Measurements from ENCODE around the gene OR7G3. TPM values are rescaled to one million over a fixed set of nuclear protein-coding genes. Genes with fewer than 3 reads are reported as not detected.

Gene OR7G3
- total RNA-seq, 1 donor from 2014 or later, result not detected

DNA sequence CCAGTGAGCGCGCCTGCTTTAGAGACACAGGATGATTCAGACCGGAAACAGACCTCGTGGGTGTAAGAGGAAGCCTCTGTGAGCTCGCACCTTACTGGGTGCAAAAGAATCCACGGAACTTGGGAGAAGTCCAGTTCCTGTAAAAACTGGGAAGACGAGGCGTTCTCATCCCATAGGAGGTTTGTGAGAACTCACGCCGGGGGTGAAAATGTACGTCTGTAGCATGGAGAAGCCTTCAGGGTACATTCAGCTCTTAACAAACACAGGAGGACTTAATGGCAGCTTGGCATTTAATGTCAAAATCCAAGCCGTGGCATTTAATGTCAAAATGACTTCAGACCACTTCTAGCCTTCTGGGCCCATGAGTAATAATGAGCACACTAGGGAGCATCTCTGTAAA is 34.7 kb upstream of the OR7G3 start:
- no peaks in the 10 kb centered on the region for H3K9me3 ChIP-seq
- H3K27ac ChIP-seq, result no peak overlapping the region
- no peak for TF ChIP-seq POLR2A (IDR thresholded peaks at IDR 0.05)
- TF ChIP-seq, protein P1, sequence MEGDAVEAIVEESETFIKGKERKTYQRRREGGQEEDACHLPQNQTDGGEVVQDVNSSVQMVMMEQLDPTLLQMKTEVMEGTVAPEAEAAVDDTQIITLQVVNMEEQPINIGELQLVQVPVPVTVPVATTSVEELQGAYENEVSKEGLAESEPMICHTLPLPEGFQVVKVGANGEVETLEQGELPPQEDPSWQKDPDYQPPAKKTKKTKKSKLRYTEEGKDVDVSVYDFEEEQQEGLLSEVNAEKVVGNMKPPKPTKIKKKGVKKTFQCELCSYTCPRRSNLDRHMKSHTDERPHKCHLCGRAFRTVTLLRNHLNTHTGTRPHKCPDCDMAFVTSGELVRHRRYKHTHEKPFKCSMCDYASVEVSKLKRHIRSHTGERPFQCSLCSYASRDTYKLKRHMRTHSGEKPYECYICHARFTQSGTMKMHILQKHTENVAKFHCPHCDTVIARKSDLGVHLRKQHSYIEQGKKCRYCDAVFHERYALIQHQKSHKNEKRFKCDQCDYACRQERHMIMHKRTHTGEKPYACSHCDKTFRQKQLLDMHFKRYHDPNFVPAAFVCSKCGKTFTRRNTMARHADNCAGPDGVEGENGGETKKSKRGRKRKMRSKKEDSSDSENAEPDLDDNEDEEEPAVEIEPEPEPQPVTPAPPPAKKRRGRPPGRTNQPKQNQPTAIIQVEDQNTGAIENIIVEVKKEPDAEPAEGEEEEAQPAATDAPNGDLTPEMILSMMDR (IDR thresholded peaks at IDR 0.05), result no peak
- no peak for DNase-seq (ENCODE audit: extremely low spot score in 2 of 2)
- H3K4me3 ChIP-seq, result no peak overlapping the region
- peaks cover 10 to 96% of the 10 kb centered on the region in 2 donors for H3K36me3 ChIP-seq
- no peaks in the 10 kb centered on the region for H3K4me1 ChIP-seq
- intact Hi-C loops (cut with DNase I), result no loop called here
- H3K27me3 ChIP-seq, result no peaks in the 10 kb centered on the region

DNA sequence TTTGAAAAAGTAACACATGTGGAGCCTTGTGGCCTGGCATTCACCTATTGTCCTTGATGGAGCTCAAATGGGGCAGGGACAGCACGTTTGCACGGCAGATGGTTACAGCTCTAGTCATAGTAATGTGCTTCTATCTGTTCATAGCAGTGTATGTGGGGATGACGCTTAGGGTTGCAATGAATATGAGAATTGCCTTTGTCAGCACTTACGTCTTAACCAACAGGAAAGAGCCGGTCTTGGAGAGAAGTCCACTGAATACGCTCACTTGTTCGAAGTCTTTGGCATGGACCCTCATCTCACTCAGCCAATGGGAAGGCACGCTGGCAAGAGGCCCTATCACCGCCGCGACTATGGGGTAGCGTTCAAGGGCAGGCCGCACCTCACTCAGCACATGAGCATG is 33.1 kb upstream of the OR7G3 start:
- Histone ChIP-seq H3K9me3 (peaks cover 6% of the 10 kb centered on the region), H3K36me3 (peaks cover 10 to 95% of the 10 kb centered on the region in 2 donors), H3K27me3 (no peaks in the 10 kb centered on the region), H3K4me1 (no peaks in the 10 kb centered on the region), H3K27ac (no peak overlapping the region), H3K4me3 (no peak overlapping the region)
- DNase-seq (ENCODE audit: extremely low spot score in 2 of 2), result no peak
- intact Hi-C loops (cut with DNase I), result no loop called here
- no peak for TF ChIP-seq POLR2A (IDR thresholded peaks at IDR 0.05)
- TF ChIP-seq, protein P1 (IDR thresholded peaks at IDR 0.05), result no peak
- no peak for TF ChIP-seq POLR2AphosphoS5 (IDR thresholded peaks at IDR 0.05; ENCODE audit: insufficient read depth in 1 of 2, low read depth in 1 of 2)

DNA sequence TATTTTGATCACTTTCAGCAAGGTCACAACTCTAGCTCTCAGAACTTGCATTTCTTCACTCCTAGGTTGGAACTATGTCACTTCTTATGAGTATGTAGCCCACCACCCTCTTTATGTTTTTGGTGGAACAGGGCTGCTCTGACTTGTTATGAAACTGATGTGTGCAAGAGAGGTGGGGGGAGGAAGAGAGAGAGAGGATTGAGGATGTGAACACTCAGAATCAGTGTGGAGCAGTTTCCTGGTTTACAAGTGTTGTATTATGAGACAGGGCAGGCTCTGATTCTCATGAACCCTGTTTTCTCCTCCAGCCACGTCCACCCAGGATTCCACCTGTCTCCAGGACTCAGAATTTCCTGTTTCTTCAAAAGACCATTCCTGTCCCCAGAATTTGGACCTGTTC is 29.6 kb upstream of the OR7G3 start:
- no peak overlapping the region for H3K27ac ChIP-seq
- peaks cover 10 to 68% of the 10 kb centered on the region in 2 donors for H3K36me3 ChIP-seq
- TF ChIP-seq POLR2AphosphoS5 (IDR thresholded peaks at IDR 0.05; ENCODE audit: insufficient read depth in 1 of 2, low read depth in 1 of 2) (no peak), POLR2A (IDR thresholded peaks at IDR 0.05) (no peak)
- TF ChIP-seq, protein P1 (IDR thresholded peaks at IDR 0.05), result no peak
- no peak overlapping the region for H3K4me3 ChIP-seq
- no peak for DNase-seq (ENCODE audit: extremely low spot score in 2 of 2)
- H3K9me3 ChIP-seq, result peaks cover 6% of the 10 kb centered on the region
- H3K4me1 ChIP-seq, result no peaks in the 10 kb centered on the region
- H3K27me3 ChIP-seq, result no peaks in the 10 kb centered on the region
- intact Hi-C loops (cut with DNase I), result no loop called here

DNA sequence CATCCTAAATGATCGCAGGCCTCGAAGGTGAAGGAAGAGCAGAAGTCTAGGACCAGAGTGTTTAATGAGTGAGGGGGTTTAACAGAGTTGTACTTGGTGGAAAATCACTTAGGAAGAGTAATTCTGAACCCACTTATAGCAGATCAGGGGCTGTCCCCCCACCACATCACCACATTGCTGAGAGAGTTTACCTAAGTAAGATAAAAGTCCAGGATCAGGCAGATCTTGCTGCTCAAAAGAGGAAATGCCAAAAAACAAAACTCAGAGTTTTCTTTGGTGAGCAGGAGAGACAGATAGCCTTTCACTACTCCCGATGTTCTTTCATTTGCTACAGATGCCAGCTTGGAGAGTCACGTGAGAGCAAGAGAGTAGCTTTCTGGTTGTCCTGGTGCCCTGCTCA is 28.8 kb upstream of the OR7G3 start:
- no peak overlapping the region for H3K27ac ChIP-seq
- TF ChIP-seq POLR2AphosphoS5 (IDR thresholded peaks at IDR 0.05; ENCODE audit: insufficient read depth in 1 of 2, low read depth in 1 of 2) (no peak), POLR2A (IDR thresholded peaks at IDR 0.05) (no peak)
- TF ChIP-seq, protein P1 (IDR thresholded peaks at IDR 0.05), result no peak
- peaks cover 6 to 61% of the 10 kb centered on the region in 2 donors for H3K36me3 ChIP-seq
- H3K9me3 ChIP-seq, result peaks cover 6% of the 10 kb centered on the region
- no peak overlapping the region for H3K4me3 ChIP-seq
- DNase-seq (ENCODE audit: extremely low spot score in 2 of 2), result no peak
- intact Hi-C loops (cut with DNase I), result no loop called here
- no peaks in the 10 kb centered on the region for H3K27me3 ChIP-seq
- peaks cover 1% of the 10 kb centered on the region for H3K4me1 ChIP-seq

DNA sequence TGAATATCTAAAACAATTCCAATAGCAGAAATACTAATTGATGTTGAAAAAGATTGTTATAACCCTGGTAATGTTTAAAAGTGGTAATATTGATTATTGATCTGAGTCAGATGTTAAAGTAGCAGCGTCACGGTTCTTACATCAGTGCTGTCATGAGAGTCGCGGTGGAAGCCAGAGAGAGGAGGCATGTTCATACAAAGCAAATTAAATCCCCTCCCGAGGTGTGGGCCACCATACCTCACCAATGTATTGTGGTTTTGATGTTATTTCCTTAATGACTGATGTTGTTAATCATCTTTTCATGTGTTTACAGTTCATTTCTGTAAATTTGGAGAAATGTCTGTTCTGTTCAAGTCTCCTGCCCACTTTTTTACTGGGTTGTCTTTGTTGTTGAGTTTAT is 24.6 kb upstream of the OR7G3 start:
- no peak overlapping the region for H3K27ac ChIP-seq
- H3K27me3 ChIP-seq, result no peaks in the 10 kb centered on the region
- peaks cover 9% of the 10 kb centered on the region for H3K4me1 ChIP-seq
- peaks cover 0 to 33% of the 10 kb centered on the region in 2 donors for H3K36me3 ChIP-seq
- no peak for DNase-seq (ENCODE audit: extremely low spot score in 2 of 2)
- intact Hi-C loops (cut with DNase I), result no loop called here
- no peak overlapping the region for H3K4me3 ChIP-seq
- TF ChIP-seq, protein P1 (IDR thresholded peaks at IDR 0.05), result no peak
- no peak for TF ChIP-seq POLR2A (IDR thresholded peaks at IDR 0.05)
- no peak for TF ChIP-seq POLR2AphosphoS5 (IDR thresholded peaks at IDR 0.05; ENCODE audit: insufficient read depth in 1 of 2, low read depth in 1 of 2)
- H3K9me3 ChIP-seq, result peaks cover 6% of the 10 kb centered on the region

Data from vagina (tissue), 2 donors.